Stimulated activated CD4-positive, alpha-beta T cell treated with anti-CD3 and anti-CD28 coated beads, Interleukin-4, amount 100 ng/mL, for 1 hour (primary cell): ENCODE results near the gene SCEL.
"Not testable (repeated sequence)": the region's sequence is repeated elsewhere in the genome, so short reads cannot be mapped to it uniquely, and the experiment has no call there.

Experiments used
- DNase-seq: peaks from one replicate; pipeline ENCODE4 v3.0.0-alpha.2; 2020

SCEL gene

GRCh38 chr13:77535448-77535847 lies at the start of gene SCEL:
Gene SCEL, plus strand, starts transcription at chr13:77535706. Its CDS starts 20,170 bp downstream, at chr13:77555876.
- no peak for DNase-seq

GRCh38 chr13:77489566-77490337 lies 45.8 kb upstream of the SCEL start:
- DNase-seq: no peak

DNA sequence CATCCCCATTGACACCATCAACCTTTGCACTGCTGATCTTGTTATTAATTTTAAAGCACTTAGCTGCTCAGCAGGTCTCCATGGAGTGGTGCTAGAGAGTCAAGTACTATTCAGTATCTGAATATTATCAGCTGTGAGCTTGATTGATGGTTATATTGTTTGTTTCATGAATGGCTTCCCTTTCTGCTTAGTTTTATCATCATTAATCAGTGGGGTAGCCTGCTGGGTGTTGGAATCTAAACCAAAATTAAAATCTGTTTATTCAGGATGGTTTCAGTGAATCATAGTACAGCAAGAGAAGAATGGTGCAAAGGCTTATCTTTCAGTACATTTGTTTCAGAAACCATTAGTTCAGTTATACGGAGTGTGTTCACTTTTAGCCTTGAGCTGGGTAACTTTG lies 42.5 kb upstream of the SCEL start:
- DNase-seq: no peak

DNA sequence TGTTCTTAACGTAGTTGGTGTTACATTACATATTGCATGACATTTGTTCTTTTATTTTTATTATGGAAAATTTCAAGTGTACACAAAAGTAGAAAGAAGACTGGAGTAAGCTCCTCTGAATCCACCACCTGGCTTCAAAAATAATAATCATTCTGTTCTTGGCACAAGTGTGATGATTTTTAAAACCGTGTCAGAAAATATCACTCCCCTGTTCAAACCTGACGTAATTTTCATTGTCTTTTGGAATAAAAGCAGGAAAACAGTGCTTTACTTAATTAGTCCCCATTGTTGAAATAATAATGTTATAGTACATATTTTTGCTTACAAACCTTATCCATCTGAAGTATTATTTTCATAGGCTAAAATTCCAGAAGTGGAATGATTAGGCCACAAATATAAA lies 41.3 kb upstream of the SCEL start:
- DNase-seq: no peak

GRCh38 chr13:77497350-77497749 lies 38.2 kb upstream of the SCEL start:
- no peak for DNase-seq

DNA sequence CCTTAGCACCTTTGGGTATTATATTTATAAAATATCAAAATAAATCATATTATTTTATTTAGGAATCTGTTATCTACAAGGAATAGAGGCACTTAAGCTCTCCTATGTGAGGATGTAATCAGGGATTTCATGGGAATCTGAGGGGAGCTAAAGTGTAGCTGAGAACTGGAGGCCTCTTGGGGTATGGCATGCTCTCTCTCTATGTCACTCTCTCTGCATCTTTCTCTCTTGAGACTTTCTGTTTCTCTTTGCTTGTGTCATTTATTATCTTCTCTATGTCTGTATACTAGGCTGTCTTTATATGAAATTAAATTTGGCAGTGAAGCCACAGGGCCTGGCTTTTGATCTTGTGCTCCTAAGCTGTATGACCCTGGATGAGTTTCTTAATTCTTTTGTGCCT lies 37.7 kb upstream of the SCEL start:
- DNase-seq: no peak

DNA sequence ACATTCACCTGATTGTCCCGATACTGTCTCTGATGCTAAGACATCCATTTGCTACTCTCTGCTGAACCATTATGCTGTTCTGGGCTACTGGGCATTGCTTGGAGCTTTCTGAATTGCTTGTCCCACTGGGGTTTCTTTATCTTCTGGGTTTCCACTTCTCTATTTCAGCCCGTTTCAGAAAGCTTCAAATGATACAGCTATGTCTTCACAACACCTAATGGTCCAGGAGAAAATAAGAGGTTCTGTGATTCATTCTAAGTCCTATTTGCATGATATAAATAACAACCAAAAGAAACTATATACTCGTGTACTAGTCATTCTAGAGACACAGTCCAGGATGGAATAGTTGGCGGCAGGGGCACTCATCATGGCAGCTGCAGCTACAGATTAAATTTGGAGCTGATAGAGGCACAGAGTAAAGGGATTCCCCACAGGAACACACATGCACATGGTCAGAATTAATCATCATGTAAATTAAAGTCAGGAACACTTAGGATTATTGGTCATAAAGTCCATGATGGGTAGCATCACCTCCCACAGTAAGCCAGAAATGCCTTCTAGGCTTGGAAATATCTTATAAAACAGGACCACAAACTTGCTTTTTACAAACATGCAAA lies 33.3 kb upstream of the SCEL start:
- DNase-seq: no peak

DNA sequence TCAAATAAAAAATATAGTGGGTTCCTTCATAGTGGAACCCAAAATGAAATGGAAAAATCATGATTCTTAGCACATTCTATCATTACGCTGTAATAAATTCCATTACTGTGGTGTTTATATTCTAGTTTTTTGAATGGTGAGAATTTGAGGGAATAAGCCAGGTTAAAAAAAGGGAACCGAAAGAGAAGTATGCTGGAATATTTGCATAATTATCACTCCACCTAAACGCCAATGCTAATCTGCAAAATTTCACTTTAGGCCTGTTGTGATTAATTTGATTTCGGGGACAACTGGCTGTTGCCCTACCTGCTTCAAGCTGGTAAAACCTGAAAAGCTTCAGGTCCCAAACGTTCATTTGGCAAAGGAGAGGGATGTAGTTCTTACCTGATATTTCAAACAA lies 32.1 kb upstream of the SCEL start:
- no peak for DNase-seq

DNA sequence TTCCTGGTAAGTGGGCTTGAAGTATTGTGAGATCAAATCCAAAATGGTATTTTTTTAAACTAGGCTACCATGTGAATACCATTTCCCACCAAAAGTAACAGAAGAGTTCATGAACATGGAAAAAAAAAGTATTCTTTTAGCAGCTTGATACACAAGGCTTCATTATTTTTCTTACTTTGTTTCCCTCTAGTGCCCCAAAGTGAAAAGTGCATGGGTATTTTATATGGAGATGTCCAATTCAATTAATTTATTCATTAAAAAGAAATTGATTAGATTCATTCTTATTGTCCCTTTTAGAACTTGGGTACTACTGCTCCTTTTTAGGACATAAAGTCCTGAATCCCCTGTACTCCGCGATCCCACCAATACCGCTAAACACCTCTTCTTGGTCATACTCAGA lies 28.6 kb upstream of the SCEL start:
- no peak for DNase-seq

DNA sequence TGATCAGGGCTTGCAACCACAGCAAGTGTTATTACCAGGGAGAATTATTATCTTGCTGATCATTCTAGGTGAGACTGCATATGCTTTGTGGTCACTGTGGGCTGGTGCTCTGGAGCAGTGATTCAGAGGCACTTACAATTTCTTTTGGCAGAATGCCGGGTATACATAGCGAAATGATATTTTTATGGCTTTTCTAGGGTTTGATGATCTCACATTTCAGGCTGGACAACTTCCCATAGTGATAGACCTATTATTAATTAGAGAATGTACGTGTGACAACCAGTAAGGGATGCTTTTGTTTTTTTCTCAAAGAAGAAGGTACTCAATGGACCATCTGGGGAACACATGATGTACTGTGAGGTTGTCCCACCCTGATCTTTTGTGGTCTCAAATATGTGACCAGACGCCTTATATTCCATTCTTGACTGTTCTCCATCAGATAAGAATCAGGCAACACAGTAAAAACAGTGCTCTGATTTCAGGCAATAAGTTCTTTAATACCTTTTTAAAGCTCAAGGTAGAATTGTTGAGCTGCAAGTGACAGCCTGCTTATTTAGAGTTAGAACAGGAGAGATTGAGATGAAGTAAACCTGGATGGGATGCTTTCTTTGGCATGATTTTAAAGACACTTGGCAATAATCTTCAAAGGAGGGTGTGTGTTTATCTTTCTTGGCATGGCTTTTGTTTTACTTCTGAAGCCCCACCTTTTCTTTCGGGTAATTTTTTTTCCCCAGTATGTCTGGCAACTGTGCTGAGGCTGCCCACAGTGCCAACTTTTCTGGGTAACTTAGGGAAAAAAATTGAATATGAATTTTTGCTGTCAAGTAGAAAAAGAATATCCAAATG lies 27.4 kb upstream of the SCEL start:
- no peak for DNase-seq

DNA sequence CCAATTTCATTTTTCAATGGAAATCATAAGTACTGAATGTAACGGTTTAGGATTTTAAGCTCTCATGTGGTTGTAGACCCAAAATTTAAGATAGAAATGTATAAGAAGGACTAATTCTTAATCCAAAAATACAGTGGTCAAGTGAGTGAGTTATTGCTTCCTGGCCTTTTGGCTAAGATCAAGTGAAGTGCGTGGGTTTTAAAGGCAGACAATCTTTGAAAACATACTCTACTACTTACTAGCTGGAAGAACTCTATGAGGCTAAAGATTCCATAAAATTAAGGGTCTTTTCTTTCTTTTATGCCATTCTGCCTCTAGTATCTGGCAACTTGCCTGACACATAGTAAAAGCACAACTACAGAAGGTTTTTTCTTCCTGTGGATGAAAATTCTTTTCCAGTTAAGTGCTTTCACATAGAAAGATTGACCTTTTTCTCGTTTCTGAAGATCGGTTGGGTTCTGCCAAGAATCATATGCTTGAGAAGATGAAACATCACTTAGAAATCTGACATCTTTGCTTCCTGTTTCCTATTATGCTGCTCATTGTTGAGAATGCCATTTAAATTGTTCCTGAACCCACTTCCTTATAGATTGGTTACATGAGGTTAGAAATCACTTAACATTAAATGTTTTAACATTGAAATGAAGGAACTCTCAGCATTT lies 26.4 kb upstream of the SCEL start:
- DNase-seq: no peak

GRCh38 chr13:77510156-77510555 lies 25.4 kb upstream of the SCEL start:
- DNase-seq: no peak

DNA sequence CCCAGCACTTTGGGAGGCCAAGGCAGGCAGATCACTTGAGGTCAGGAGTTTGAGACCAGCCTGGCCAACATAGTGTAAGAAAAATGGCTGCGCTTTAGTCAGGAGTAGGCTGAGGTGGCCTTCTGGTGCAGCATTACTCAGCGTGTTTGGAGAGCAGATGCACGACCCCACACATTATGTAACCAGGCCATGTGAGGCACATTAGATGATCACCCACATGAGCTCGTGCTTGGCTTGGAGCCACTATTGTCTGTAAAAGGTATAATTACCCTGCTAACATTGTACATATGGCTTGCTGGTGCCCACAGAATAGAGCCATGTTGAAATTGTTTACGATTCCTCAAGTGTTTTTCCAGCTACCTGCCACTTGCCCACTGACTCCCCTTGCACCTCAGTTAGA lies 24.0 kb upstream of the SCEL start:
- no peak for DNase-seq

DNA sequence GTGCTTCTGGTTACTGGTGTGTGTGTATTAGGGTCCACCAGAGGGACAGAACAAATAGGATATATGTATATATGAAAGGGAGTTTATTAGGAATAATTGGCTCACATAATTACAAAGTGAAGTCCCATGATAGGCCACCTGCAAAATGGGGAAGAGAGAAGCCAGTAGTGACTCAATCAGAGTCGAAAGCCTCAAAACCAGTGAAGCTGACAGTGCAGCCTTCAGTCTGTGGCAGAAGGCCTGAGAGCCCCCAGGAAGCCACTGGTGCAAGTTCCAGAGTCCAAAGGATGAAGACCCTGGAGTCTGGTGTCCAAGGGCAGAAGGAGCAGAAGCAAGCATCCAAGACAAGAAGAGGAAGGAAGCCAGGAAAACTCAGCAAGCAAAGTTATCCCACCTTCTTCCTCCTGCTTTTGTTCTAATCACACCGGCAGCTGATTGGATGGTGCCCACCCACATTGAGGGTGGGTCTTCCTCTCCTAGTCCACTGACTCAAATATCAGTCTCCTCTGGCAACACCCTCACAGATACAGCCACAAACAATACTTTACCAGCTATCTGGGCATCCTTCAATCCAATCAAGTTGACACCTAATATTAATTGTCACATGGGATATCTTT lies 21.7 kb upstream of the SCEL start:
- DNase-seq: no peak

DNA sequence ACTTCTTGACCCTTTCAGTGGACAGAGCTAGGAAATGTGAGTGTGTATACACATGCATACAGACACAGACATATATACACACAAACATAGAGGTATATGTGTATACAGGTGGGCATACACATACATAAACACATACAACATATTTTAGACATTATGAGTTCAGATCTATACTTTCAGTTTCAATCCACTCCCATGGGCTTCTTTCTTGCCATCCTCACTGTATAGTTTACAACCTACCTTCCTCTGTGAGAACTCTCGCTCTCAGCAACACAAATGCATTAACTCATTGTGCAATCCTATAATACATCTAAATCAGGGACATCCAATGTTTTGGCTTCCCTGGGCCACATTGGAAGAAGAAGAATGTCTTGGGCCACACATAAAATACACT lies 21.2 kb upstream of the SCEL start:
- no peak for DNase-seq

- DNase-seq: no peak
Observed at GRCh38 chr13:77515785-77516184, 19.7 kb upstream of the SCEL start.

DNA sequence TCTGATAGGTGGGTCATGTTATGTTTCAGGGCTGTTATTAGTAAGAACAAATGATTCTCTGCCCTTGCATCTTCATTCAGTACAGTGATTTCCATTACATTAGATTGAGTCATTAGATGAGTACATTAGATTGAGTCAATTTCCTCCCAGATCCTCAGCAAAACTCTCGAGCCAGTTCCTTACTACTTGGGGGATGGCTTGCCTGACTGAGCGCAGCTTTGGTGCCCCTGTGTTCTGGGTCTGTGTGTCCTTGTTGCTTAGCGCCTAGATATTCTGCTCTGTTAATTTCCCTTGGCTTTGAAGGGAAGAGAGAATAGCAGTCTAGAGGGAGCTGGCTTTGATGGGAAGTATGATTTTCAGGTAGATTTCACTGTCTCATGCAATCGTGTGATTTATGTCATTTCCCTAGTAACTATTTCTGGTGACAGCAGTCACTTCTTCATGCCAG lies 19.1 kb upstream of the SCEL start:
- DNase-seq: no peak

GRCh38 chr13:77518266-77518665 lies 17.2 kb upstream of the SCEL start:
- no peak for DNase-seq

- not testable (repeated sequence) for DNase-seq
Observed at GRCh38 chr13:77519396-77519795, 16.1 kb upstream of the SCEL start.

DNA sequence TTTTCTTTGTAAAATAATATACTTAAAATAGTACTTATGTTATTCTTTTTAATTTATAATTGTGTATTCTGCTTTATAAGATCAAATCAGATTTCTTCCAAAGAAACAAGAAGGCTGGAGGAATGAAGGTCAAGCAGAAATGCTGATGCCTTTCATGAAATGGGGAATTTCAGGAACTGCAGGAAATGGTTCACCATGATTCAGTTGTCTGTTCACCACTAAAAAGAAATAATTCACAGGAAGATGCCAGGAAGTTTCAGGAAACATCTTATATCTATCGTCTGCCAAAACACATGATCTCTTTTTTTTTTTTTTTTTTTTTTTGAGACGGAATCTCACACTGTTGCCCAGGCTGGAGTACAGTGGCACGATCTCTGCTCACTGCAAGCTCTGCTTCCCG lies 15.7 kb upstream of the SCEL start:
- DNase-seq: no peak

- no peak for DNase-seq
Observed at GRCh38 chr13:77521194-77521593, 14.3 kb upstream of the SCEL start.

- DNase-seq: no peak
Observed at GRCh38 chr13:77521595-77522367, 13.7 kb upstream of the SCEL start.
